ENCODE data around the gene MED26. TPM values are rescaled to one million over a fixed set of nuclear protein-coding genes. Genes with fewer than 3 reads are reported as not detected.
A peak's percentile ranks its signal among the peaks of the same experiment; 100 is the strongest.

MED26 gene
- total and polyA plus RNA-seq, 2 of the 13 experiments (the other 11 are each of a cell fraction or from before 2014, with no cell fraction given), result 3.5 to 3.8 TPM

- TF ChIP-seq ATF2 (CRISPR knock-in tag; IDR thresholded peaks at IDR 0.05) (no peak), ZNF563 (CRISPR knock-in tag; IDR thresholded peaks at IDR 0.05) (peak; percentile 87; the same call in 1 of the 2 replicates), SIX1 (CRISPR knock-in tag; IDR thresholded peaks at IDR 0.05; ENCODE audit: borderline replicate concordance) (no peak), ZNF124 (CRISPR knock-in tag; IDR thresholded peaks at IDR 0.05) (no peak), SAP130 (CRISPR knock-in tag; IDR thresholded peaks at IDR 0.05; ENCODE audit: low read depth) (peak; percentile 90), MXI1 (IDR thresholded peaks at IDR 0.05; ENCODE audit: borderline replicate concordance, low read depth, low read length) (peak; percentile 67; the same call in 1 of the 3 replicates), ELF1 (CRISPR knock-in tag; IDR thresholded peaks at IDR 0.05) (peak; percentile 49), ADNP (CRISPR knock-in tag; IDR thresholded peaks at IDR 0.05) (no peak), LRRFIP1 (CRISPR knock-in tag; conservative IDR thresholded peaks at IDR 0.05) (no peak), FIP1L1 (IDR thresholded peaks at IDR 0.05; ENCODE audit: borderline replicate concordance, insufficient read depth, low read depth, low read length) (no peak), ZNF3 (CRISPR knock-in tag; IDR thresholded peaks at IDR 0.05) (no peak), ELF3 (CRISPR knock-in tag; IDR thresholded peaks at IDR 0.05) (peak; percentile 59; the same call in 1 of the 2 replicates), ZNF180 (CRISPR knock-in tag; IDR thresholded peaks at IDR 0.05; ENCODE audit: borderline replicate concordance, low read depth) (peak; percentile 75; the same call in 1 of the 2 replicates), RXRB (CRISPR knock-in tag; IDR thresholded peaks at IDR 0.05; ENCODE audit: borderline replicate concordance) (peak; percentile 46; the same call in 1 of the 2 replicates), PHF20 (CRISPR knock-in tag; IDR thresholded peaks at IDR 0.05) (peak; percentile 77), UBTF (CRISPR knock-in tag; IDR thresholded peaks at IDR 0.05) (peak; percentile 47; the same call in 1 of the 2 replicates), RFXAP (CRISPR knock-in tag; IDR thresholded peaks at IDR 0.05; ENCODE audit: borderline replicate concordance) (peak; percentile 73; the same call in 1 of the 2 replicates), ZNF710 (CRISPR knock-in tag; IDR thresholded peaks at IDR 0.05; ENCODE audit: borderline replicate concordance) (no peak), RELA (CRISPR knock-in tag; IDR thresholded peaks at IDR 0.05) (no peak)
These were observed at the start of gene MED26 (continued) for GRCh38 chr19:16628183-16628983.
